H1 (cell line): ENCODE measurements around the gene CCR8. TPM values are rescaled to one million over a fixed set of nuclear protein-coding genes. Genes with fewer than 3 reads are reported as not detected.

Experiments used
- EZH2 ChIP-seq: fragments of 200-600 bp; sonication (generic); IDR thresholded peaks from 2 replicates; pipeline ENCODE4 v1.7.1; 2012; ENCODE audit warnings: low read depth, mild to moderate bottlenecking, moderate library complexity, low read length, inconsistent platforms; ENCODE audit not compliant: severe bottlenecking
- GABPA ChIP-seq: IDR thresholded peaks from 2 replicates; pipeline ENCODE4 v1.6.1; 2011; ENCODE audit warnings: mild to moderate bottlenecking, low read length, moderate library complexity, borderline replicate concordance; ENCODE audit not compliant: insufficient read depth
- RAD21 ChIP-seq, 2 experiments: IDR thresholded peaks in 1 of 2; conservative IDR thresholded peaks in 1 of 2; 2 replicates each; pipeline ENCODE4 v1.6.1; 2011; ENCODE audit warnings: low read depth in 2 of 2, low read length in 2 of 2, improper control_type of control experiment in 1 of 2, inconsistent platforms in 1 of 2, mild to moderate bottlenecking in 1 of 2, moderate library complexity in 1 of 2
- SIRT6 ChIP-seq: IDR thresholded peaks from one replicate; pipeline ENCODE4 v1.7.1; 2012; ENCODE audit warnings: low read length, inconsistent platforms
- TAF7 ChIP-seq: optimal IDR thresholded peaks from 2 replicates; pipeline ENCODE3; 2011; ENCODE audit warnings: low read depth, mild to moderate bottlenecking, inconsistent platforms, low read length, moderate library complexity, borderline replicate concordance
- YY1 ChIP-seq: IDR thresholded peaks from 2 replicates; pipeline ENCODE4 v1.6.1; 2011; ENCODE audit warnings: low read depth, mild to moderate bottlenecking, low read length
- ZNF274 ChIP-seq: IDR thresholded peaks from 2 replicates; pipeline ENCODE4 v1.7.0; 2012; ENCODE audit warnings: low read length, borderline replicate concordance; ENCODE audit errors: extremely low read depth
- polyA plus RNA-seq, 7 experiments: library from polyadenylated mRNA; depleted of rRNA in 3 of 7; stranded (reverse) in 5 of 7; unstranded in 2 of 7; fragments of >200 nt in 5 of 7; fragments of 200-250 nt in 2 of 7; gene quantifications; 1 replicate in 5 of 7; 2 replicates in 1 of 7; 4 replicates in 1 of 7; pipeline versions ENCODE4 v1.2.1 to v1.2.3, GENCODE V29; 2011 to 2013; ENCODE audit warnings: missing spikeins in 2 of 7, mixed read lengths in 2 of 7
- total RNA-seq: library from RNA; stranded (reverse); fragmentation: NEBNext Ultra II Directional; extraction: Animal tissue kit (Norgen Biotek cat#: 25700); gene quantifications from 2 replicates; pipeline ENCODE4 v1.2.1, GENCODE V29; 2021
- TF ChIP-seq, protein P1 (sequence below): IDR thresholded peaks from 2 replicates; pipeline ENCODE4 v1.6.1; 2011; ENCODE audit warnings: low read length, improper control_type of control experiment
- TF ChIP-seq, protein P2 (sequence below): IDR thresholded peaks from 2 replicates; pipeline ENCODE4 v1.6.1; 2011; ENCODE audit warnings: low read depth, mild to moderate bottlenecking, low read length; ENCODE audit not compliant: insufficient read depth
- TF ChIP-seq, protein P3 (sequence below), 3 experiments: IDR thresholded peaks; 1 replicate in 2 of 3; 2 replicates in 1 of 3; pipeline versions ENCODE4 v1.5.1 to v1.6.1; 2011; ENCODE audit warnings: low read length in 3 of 3, mild to moderate bottlenecking in 3 of 3, inconsistent platforms in 2 of 3, low read depth in 1 of 3, moderate library complexity in 1 of 3; ENCODE audit not compliant: insufficient read depth in 1 of 3; ENCODE audit errors: control extremely low read depth in 1 of 3
- TF ChIP-seq, protein P4 (sequence below): IDR thresholded peaks from 2 replicates; pipeline ENCODE4 v1.6.1; 2012; ENCODE audit warnings: inconsistent platforms

Gene CCR8
- total and polyA plus RNA-seq, 2 of the 8 experiments (the other 6 are each of a cell fraction or from before 2014, with no cell fraction given), result 0.35 TPM; not detected in 1

DNA sequence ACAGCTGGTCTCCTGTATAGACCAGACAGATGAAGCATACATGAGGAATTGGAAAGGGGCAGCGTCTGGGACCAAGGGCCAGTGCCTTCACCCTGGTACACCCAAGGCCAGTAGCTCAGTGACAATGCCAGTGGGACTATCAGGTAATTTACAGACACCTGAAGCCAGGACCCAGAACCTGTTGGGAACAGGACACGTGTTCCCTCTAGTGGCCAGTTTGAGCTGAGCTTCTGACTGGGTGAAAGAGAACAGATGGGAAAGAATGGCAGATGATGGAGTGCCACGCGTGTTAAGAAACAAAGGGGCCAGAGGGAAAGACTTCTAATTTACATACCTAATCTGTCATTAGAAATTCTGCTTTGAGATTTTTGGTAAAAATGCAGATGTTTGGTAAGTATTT is 48.6 kb downstream of the CCR8 start (continued):
- TF ChIP-seq, protein P1, sequence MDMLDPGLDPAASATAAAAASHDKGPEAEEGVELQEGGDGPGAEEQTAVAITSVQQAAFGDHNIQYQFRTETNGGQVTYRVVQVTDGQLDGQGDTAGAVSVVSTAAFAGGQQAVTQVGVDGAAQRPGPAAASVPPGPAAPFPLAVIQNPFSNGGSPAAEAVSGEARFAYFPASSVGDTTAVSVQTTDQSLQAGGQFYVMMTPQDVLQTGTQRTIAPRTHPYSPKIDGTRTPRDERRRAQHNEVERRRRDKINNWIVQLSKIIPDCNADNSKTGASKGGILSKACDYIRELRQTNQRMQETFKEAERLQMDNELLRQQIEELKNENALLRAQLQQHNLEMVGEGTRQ, result 0 out of 2 replicates have a peak, but pooled peaks have one; percentile 27
- no peak for TF ChIP-seq SIRT6
- TF ChIP-seq EZH2, result no peak
- TF ChIP-seq, protein P2, sequence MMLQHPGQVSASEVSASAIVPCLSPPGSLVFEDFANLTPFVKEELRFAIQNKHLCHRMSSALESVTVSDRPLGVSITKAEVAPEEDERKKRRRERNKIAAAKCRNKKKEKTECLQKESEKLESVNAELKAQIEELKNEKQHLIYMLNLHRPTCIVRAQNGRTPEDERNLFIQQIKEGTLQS, result 0 out of 2 replicates have a peak, but pooled peaks have one; percentile 23
- no peak for TF ChIP-seq GABPA
- peak; percentile 86 to 93 for TF ChIP-seq RAD21 (IDR thresholded peaks at IDR 0.05 in 1 of 2, conservative IDR thresholded peaks at IDR 0.05 in 1 of 2; ENCODE audit: low read depth in 2 of 2, low read length in 2 of 2)
- no peak for TF ChIP-seq TAF7
- TF ChIP-seq ZNF274, result no peak
- 0 out of 2 replicates have a peak, but pooled peaks have one; percentile 54 for TF ChIP-seq YY1
- TF ChIP-seq, protein P3, sequence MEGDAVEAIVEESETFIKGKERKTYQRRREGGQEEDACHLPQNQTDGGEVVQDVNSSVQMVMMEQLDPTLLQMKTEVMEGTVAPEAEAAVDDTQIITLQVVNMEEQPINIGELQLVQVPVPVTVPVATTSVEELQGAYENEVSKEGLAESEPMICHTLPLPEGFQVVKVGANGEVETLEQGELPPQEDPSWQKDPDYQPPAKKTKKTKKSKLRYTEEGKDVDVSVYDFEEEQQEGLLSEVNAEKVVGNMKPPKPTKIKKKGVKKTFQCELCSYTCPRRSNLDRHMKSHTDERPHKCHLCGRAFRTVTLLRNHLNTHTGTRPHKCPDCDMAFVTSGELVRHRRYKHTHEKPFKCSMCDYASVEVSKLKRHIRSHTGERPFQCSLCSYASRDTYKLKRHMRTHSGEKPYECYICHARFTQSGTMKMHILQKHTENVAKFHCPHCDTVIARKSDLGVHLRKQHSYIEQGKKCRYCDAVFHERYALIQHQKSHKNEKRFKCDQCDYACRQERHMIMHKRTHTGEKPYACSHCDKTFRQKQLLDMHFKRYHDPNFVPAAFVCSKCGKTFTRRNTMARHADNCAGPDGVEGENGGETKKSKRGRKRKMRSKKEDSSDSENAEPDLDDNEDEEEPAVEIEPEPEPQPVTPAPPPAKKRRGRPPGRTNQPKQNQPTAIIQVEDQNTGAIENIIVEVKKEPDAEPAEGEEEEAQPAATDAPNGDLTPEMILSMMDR (IDR thresholded peaks at IDR 0.05; ENCODE audit: control extremely low read depth in 1 of 3, insufficient read depth in 1 of 3, low read depth in 1 of 3, low read length in 3 of 3), result peak; percentile 79 to 93 (median 90)
- TF ChIP-seq, protein P4, sequence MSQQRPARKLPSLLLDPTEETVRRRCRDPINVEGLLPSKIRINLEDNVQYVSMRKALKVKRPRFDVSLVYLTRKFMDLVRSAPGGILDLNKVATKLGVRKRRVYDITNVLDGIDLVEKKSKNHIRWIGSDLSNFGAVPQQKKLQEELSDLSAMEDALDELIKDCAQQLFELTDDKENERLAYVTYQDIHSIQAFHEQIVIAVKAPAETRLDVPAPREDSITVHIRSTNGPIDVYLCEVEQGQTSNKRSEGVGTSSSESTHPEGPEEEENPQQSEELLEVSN, result no peak
